Measurements from ENCODE around the gene XRCC3.

DNA sequence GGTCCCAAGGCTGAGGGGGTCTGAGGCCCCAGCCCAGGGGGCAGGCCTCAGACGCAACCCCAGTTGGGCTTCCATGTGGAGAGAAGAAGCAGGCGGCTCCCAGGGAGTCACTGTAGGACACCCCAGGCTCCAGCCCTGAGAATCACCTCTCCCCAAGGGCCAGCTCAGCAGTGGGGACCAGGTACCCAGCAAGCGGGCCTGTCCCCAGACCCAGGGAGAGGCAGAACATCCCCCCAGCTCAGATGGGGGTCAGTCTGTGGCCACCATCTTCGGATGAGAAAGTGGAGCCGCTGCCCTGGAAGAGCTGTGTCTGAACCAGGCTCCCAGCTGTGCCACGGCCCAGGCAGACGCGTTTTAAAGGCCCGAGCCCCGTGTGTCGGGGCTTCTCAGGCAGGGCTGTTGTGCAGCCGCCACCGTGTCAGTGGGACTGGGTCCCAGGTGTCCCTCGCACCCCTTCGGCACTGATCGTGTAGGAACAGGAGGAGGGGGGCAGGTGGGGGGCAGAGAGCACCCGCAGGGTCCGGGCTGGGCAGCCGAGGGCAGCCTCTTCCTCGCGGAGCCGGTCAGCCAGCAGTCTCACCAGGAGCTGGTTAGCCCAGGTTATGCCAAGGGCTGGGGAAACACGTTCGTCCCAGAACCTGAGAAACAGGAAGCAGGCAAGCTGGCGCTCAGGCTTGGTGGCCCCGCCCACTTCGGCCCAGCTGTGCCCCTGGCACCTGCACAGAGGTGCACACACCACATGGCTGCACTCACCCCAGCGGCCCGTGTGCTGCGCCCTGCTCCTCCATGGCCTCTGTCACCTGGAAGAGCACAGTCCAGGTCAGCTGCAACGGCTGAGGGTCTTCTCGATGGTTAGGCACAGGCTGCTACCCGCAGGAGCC, 16.6 kb downstream of the XRCC3 start:
- TF ChIP-seq, protein P1, sequence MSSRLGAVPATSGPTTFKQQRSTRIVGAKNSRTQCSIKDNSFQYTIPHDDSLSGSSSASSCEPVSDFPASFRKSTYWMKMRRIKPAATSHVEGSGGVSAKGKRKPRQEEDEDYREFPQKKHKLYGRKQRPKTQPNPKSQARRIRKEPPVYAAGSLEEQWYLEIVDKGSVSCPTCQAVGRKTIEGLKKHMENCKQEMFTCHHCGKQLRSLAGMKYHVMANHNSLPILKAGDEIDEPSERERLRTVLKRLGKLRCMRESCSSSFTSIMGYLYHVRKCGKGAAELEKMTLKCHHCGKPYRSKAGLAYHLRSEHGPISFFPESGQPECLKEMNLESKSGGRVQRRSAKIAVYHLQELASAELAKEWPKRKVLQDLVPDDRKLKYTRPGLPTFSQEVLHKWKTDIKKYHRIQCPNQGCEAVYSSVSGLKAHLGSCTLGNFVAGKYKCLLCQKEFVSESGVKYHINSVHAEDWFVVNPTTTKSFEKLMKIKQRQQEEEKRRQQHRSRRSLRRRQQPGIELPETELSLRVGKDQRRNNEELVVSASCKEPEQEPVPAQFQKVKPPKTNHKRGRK (CRISPR knock-in tag; IDR thresholded peaks at IDR 0.05; ENCODE audit: borderline replicate concordance), result no peak
- no peak for TF ChIP-seq ATF3 (CRISPR knock-in tag; conservative IDR thresholded peaks at IDR 0.05)
- no peak for TF ChIP-seq TEAD4 (CRISPR knock-in tag; IDR thresholded peaks at IDR 0.05)
- TF ChIP-seq, protein P2, sequence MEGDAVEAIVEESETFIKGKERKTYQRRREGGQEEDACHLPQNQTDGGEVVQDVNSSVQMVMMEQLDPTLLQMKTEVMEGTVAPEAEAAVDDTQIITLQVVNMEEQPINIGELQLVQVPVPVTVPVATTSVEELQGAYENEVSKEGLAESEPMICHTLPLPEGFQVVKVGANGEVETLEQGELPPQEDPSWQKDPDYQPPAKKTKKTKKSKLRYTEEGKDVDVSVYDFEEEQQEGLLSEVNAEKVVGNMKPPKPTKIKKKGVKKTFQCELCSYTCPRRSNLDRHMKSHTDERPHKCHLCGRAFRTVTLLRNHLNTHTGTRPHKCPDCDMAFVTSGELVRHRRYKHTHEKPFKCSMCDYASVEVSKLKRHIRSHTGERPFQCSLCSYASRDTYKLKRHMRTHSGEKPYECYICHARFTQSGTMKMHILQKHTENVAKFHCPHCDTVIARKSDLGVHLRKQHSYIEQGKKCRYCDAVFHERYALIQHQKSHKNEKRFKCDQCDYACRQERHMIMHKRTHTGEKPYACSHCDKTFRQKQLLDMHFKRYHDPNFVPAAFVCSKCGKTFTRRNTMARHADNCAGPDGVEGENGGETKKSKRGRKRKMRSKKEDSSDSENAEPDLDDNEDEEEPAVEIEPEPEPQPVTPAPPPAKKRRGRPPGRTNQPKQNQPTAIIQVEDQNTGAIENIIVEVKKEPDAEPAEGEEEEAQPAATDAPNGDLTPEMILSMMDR (IDR thresholded peaks at IDR 0.05), result no peak
- no peak for TF ChIP-seq ZNF263 (CRISPR knock-in tag; IDR thresholded peaks at IDR 0.05; ENCODE audit: low read depth)

Data from WTC11 (cell line).